ENCODE results near the gene MEF2A.

DNA sequence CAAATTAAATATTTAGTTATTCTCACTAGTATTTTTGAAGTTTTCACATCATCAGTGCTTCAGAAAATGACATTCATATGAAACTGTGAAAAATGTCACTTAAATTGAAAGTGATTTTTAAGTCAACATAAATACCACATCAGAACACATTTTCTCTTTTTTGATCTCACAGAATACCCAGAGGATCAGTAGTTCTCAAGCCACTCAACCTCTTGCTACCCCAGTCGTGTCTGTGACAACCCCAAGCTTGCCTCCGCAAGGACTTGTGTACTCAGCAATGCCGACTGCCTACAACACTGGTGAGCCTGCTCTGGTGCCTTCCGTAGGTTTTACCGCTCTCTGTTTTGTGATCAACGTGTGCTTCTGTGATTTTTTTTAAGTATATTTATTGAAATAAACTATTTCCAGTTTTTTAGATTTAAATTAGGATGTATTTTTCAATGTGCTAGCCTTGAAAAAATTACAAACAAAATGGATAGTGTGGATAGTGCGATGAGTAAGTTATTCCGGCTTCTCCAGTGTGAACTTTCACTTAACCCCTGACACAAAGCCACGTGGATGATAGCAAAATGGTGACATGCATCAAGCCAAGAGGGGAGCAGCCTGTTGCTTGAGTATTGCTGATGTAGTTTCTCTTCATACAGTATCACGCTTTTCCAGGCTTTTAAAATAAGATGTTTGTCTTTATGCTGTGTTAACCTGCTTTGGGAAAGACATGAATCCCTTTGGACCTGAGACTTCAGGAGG lies 140.9 kb downstream of the MEF2A start:
- TF ChIP-seq POLR2A (IDR thresholded peaks at IDR 0.05; ENCODE audit: low read length): no peak
- TF ChIP-seq GATA1 (IDR thresholded peaks at IDR 0.05; ENCODE audit: low read depth, low read length): no peak

Measured in erythroblast (primary cell).